ENCODE data around the gene SLC35C1. TPM values are rescaled to one million over a fixed set of nuclear protein-coding genes. Genes with fewer than 3 reads are reported as not detected.
"Not testable (repeated sequence)": the region's sequence is repeated elsewhere in the genome, so short reads cannot be mapped to it uniquely, and the experiment has no call there.

SLC35C1 gene
- total and polyA plus RNA-seq, 8 donors, result 6.6 to 30.7 (median 7.7) TPM

DNA sequence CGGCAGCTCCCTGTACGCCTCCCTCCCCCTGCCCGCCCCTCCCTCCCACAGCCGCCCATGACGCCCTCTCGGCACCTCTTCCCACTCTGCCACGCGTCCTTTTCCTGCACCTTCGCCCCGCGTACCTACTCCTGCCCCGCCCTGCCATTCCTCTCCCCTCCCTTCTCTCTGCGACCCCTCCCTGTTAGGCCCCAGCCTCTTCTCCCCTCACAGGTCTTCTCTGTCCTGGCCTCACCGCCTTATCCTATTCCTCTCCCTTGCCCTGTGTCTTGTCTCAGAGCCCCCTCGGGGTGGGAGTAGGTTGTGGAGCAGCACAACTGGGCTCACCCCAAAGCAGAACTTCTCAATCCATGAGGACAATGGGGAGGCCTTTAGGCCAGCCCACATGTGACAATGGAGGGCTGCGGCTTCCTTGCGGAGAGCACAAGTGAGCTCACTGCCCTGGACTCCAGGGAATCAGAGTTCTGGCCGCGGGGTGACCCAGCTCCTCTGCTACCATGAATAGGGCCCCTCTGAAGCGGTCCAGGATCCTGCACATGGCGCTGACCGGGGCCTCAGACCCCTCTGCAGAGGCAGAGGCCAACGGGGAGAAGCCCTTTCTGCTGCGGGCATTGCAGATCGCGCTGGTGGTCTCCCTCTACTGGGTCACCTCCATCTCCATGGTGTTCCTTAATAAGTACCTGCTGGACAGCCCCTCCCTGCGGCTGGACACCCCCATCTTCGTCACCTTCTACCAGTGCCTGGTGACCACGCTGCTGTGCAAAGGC lies 539 bp downstream of the SLC35C1 start:
- DNase-seq, result peak in 2 of 4 donors; percentile 40 to 62
- peaks cover 28 to 58% of the 10 kb centered on the region in 2 donors for H3K4me1 ChIP-seq
- peaks cover 0 to 27% of the 10 kb centered on the region in 2 donors for H3K36me3 ChIP-seq
- TF ChIP-seq, protein P1, sequence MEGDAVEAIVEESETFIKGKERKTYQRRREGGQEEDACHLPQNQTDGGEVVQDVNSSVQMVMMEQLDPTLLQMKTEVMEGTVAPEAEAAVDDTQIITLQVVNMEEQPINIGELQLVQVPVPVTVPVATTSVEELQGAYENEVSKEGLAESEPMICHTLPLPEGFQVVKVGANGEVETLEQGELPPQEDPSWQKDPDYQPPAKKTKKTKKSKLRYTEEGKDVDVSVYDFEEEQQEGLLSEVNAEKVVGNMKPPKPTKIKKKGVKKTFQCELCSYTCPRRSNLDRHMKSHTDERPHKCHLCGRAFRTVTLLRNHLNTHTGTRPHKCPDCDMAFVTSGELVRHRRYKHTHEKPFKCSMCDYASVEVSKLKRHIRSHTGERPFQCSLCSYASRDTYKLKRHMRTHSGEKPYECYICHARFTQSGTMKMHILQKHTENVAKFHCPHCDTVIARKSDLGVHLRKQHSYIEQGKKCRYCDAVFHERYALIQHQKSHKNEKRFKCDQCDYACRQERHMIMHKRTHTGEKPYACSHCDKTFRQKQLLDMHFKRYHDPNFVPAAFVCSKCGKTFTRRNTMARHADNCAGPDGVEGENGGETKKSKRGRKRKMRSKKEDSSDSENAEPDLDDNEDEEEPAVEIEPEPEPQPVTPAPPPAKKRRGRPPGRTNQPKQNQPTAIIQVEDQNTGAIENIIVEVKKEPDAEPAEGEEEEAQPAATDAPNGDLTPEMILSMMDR (IDR thresholded peaks at IDR 0.05), result peak in 1 of 2 donors; percentile 3
- peak overlapping the region; percentile 70 to 88 for H3K4me3 ChIP-seq
- intact Hi-C loops (cut with DNase I), result no loop called here
- H3K9me3 ChIP-seq, result no peaks in the 10 kb centered on the region
- H3K27ac ChIP-seq, result peak overlapping the region; percentile 89 to 92
- ATAC-seq, result peak; percentile 46
- H3K27me3 ChIP-seq, result peaks cover 0 to 3% of the 10 kb centered on the region in 2 donors

DNA sequence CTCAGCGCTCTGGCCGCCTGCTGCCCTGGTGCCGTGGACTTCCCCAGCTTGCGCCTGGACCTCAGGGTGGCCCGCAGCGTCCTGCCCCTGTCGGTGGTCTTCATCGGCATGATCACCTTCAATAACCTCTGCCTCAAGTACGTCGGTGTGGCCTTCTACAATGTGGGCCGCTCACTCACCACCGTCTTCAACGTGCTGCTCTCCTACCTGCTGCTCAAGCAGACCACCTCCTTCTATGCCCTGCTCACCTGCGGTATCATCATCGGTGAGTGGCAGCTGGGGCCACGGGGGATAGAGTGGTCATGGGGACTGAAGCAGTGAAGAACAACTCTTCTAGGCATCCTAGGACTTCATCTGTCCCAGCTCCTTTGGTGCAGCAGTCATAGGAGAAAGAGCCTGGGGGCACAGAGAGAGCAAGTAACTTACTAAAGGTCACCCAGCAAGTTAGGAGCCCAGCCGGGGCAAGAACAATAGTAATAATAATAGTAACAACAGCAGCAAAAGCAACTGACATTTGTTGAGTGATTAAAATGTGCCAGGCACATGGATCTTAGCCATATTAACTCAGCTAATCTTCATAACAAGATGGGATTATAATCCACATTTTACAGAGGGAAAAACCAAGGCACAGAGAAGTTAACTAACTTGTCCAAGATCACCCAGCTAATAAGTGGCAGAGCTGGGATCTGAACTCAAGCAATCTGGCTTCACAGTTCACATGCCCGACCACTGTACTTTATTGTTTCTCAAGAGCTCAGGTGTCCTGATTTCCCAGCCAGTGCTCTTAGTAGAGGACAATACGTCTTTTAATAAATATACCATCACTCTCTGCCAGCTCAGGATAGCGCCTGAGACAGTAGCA lies 1.4 kb downstream of the SLC35C1 start:
- Histone ChIP-seq H3K27ac (no peak overlapping the region), H3K4me3 (peak overlapping the region; percentile 70 to 88), H3K4me1 (peaks cover 28 to 58% of the 10 kb centered on the region in 2 donors), H3K36me3 (peaks cover 0 to 35% of the 10 kb centered on the region in 2 donors), H3K9me3 (no peaks in the 10 kb centered on the region), H3K27me3 (peaks cover 0 to 3% of the 10 kb centered on the region in 2 donors)
- intact Hi-C loops (cut with DNase I), result no loop called here
- DNase-seq, result no peak
- TF ChIP-seq, protein P1 (IDR thresholded peaks at IDR 0.05), result no peak
- ATAC-seq, result no peak

DNA sequence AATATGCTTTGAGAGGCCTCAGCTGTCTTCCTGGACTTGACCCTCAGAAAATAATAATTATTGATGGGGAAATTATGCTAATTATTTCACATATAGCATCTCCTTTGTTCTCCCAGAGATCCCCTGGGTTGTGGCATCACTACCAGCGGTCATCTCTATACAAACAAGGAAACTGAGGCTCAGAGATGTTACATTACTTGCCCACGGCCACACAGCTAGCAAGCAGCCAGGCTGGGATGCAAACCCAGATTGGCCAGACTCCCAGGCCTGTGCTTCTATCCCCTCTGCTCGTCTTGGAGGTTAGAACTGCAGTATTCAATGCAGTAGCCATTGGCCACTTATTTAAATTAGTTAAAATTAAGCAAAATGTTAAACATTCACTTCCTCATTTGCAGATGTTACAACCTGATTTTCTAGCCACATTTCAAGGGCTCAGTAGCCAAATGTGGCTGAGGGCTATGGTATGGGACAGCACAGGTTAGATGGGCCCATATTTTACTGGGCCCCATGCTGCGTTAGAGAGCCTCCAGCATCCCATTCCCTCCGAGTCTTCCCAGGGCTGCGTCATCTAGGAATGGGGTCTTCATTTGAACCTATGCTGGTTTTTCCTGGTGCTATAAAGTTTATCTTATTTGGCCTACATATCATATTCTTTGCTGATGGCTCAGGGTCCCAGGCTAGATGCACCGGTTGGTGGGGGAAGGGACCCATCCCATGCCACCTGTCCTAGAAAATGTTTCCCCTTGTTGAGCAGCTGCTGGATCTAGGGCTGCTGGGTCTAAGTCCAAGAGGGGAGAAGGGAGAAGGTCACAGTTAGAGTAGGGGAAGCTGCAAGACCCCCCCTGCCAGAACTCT lies 2.2 kb downstream of the SLC35C1 start:
- peak overlapping the region in 1 of 2 donors; percentile 88 for H3K4me3 ChIP-seq
- H3K36me3 ChIP-seq, result peaks cover 0 to 44% of the 10 kb centered on the region in 2 donors
- TF ChIP-seq, protein P1 (IDR thresholded peaks at IDR 0.05), result no peak
- intact Hi-C loops (cut with DNase I), result no loop called here
- peaks cover 28 to 55% of the 10 kb centered on the region in 2 donors for H3K4me1 ChIP-seq
- H3K27ac ChIP-seq, result no peak overlapping the region
- DNase-seq, result no peak
- peaks cover 0 to 3% of the 10 kb centered on the region in 2 donors for H3K27me3 ChIP-seq
- H3K9me3 ChIP-seq, result no peaks in the 10 kb centered on the region
- no peak for ATAC-seq

DNA sequence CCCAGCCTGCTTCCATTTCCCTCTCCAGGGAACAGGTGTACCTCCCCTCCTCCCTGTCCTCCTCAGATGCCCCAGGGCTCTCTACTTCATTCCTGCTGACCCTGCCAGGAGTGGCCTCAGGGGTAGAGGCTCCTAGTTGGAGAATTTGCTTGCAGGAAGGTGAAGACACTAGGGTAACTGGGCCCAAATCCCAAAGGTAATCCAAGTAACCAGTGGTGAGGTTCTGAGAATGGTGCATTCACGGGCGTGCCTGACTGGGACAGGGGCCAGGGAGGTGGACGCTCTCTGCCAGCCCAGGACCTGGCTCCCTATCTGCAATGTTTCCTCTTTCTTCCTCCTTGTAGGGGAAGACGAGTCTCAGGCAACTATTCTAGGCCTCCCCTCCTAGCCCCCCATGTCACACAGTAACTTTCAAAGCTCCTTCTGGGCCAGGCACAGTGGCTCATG lies 2.9 kb downstream of the SLC35C1 start:
- DNase-seq (no peak), ATAC-seq (no peak)
- TF ChIP-seq, protein P1 (IDR thresholded peaks at IDR 0.05), result no peak
- intact Hi-C loops (cut with DNase I), result no loop called here
- Histone ChIP-seq H3K9me3 (no peaks in the 10 kb centered on the region), H3K27ac (no peak overlapping the region), H3K4me3 (peak overlapping the region in 1 of 2 donors; percentile 88), H3K36me3 (peaks cover 0 to 50% of the 10 kb centered on the region in 2 donors), H3K4me1 (peaks cover 28 to 55% of the 10 kb centered on the region in 2 donors), H3K27me3 (peaks cover 0 to 3% of the 10 kb centered on the region in 2 donors)

DNA sequence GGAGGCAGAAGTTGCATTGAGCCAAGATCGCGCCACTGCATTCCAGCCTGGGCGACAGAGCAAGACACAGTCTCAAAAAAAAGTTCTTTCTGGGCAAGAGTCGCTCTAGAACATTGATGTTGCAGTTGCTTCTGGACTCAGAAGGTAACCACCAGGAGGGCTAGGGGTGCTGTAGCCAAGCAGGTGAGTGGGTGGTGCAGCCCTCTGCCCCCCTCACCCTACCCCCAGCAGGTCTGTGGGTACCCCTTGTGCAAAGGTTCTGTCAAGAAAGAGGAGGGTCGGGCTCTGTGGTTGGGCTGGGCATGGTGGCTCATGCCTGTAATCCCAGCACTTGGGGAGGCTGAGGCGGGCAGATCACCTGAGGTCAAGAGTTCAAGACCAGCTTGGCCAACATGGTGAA lies 3.5 kb downstream of the SLC35C1 start:
- ATAC-seq; intact Hi-C loops (cut with DNase I); H3K27ac ChIP-seq; DNase-seq; H3K27me3 ChIP-seq; H3K4me3 ChIP-seq; H3K9me3 ChIP-seq: not testable (repeated sequence)
- Histone ChIP-seq H3K36me3 (peaks cover 0 to 50% of the 10 kb centered on the region in 2 donors), H3K4me1 (peaks cover 28 to 51% of the 10 kb centered on the region in 2 donors)
